ENCODE results near the gene ZFP36.
A peak's percentile ranks its signal among the peaks of the same experiment; 100 is the strongest.

ZFP36 gene

DNA sequence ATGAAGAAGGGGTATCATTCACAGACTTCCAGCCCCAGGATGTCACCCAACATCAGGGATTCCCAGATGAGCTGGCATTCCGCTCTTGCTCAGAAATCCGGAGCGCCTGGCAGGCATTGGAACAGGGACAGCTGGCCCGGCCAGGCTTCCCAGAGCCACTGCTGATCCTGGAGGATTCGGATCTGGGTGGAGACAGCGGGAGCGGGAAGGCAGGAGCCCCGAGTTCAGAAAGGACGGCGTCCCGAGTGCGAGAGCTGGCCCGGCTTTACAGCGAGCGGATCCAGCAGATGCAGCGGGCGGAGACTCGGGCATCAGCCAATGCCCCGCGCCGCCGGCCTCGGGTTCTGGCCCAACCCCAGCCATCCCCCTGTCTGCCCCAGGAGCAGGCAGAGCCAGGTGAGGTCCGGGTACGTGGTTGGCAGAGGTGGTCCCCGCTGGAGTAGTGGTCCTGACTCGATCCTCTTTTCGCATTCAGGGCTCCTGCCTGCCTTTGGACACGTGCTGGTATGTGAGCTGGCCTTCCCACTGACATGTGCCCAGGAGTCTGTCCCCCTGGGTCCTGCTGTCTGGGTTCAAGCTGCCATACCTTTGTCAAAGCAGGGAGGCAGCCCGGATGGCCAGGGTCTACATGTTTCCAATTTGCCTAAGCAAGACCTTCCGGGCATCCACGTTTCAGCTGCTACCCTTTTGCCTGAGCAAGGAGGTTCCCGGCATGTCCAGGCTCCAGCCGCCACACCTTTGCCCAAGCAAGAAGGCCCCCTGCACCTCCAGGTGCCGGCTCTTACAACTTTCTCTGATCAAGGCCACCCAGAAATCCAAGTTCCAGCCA is 16.8 kb downstream of the ZFP36 start:
- no peak for DNase-seq

DNA sequence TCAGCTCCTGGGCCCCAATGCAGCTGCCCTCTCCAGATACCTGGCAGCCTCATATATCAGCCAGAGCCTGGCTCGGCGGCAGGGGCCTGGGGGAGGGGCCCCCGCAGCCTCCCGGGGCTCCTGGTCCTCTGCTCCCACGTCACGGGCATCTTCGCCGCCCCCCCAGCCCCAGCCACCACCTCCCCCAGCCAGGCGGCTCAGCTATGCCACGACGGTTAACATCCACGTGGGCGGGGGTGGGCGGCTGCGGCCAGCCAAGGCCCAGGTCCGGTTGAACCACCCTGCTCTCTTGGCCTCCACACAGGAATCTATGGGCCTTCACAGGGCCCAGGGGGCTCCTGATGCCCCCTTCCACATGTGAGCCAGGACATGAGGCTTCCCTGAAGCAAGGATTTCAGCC is 18.3 kb downstream of the ZFP36 start:
- DNase-seq, result no peak

DNA sequence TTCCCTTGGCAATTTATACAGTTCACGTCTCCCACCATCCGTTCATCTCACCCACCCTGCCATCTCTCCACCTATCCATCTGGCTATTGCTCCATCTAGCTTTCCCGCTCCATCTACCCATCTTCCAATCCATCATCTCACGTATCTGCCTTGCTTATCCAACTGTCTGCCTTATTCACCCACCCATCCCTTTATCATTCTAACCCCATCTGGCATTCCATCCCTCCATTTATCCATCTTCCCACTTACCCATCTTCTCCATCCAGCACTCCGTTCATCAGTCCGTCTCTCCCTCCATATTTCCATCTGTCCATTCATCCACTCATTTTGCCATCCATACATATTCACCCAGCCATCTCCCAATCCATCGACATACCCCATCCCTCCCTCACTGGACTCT is 19.1 kb downstream of the ZFP36 start:
- no peak for DNase-seq

DNA sequence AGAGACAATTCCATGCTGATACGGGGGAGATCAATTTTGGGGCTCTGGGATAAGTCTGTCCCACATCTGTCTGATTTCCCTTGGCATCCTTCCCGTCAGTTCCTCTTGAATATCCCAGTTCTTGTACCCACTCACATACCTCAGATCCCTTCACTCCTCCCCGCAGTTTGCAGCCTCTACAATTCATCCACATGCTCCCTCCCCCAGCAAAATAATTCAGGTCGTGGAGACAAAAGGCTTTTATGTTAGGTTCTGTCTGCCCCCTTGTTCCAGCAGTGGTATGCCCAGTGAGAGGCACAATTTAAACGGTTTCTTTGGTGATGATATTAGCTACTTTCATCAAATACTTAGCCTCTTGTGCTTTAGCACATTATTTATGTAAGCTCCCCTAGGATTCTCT is 19.5 kb downstream of the ZFP36 start:
- no peak for DNase-seq

DNA sequence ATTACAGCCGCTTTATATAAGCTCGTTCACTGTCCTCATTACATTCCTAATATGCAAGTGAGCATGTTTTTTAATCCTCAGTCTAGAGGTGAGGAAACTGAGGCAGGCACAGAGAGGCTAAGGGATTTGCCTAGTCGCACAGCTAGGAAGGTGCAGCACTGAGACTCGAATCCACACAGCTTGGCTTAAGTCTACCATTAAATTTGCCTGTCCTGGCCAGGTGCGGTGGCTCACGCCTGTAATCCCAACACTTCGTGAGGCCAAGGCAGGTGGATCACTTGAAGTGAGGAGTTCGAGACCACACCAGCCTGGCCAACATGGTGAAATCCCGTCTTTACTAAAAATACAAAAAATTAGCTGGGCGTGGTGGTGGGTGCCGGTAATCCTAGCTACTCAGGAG is 21.1 kb downstream of the ZFP36 start:
- no peak for DNase-seq

DNA sequence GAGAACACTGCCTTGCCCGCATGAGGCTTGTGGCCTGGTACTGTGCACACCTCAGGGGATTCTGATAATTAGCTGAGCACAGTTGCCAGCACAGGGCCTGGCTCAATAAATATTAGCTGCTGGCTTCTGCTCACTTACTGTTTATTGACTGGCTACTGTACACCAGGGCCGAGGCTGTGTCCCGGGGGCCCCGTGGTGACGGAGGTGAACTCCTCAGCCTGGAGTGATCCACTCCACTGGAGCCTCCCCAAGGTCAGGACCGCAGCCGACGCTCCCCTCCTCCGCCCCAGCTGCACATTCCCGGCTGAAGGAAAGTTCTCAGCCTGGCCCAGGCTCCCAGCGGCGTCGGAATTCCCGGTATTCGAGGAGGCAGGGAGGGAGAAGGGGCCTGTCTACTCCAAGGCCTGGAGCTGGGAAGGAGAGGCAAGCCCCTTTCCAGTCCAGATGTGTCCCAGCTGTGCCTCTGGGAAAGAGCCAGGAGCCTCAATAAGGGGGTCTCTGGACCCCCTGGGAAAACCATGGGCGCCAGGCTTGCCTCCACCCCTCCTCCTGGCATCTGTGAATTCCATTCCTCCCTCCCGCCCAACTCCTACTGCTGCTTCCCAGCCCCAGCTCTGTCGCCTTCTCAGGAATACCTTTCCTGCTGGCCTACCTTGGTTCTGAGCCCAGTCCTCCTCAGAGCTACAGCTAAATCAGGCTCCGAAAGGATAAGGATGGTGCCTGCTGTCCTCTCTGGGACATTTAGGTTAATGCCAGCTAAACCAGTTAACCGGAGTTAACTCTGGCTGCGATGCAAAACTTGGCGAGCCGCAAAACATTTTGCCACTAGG is 21.9 kb downstream of the ZFP36 start:
- DNase-seq, result no peak

DNA sequence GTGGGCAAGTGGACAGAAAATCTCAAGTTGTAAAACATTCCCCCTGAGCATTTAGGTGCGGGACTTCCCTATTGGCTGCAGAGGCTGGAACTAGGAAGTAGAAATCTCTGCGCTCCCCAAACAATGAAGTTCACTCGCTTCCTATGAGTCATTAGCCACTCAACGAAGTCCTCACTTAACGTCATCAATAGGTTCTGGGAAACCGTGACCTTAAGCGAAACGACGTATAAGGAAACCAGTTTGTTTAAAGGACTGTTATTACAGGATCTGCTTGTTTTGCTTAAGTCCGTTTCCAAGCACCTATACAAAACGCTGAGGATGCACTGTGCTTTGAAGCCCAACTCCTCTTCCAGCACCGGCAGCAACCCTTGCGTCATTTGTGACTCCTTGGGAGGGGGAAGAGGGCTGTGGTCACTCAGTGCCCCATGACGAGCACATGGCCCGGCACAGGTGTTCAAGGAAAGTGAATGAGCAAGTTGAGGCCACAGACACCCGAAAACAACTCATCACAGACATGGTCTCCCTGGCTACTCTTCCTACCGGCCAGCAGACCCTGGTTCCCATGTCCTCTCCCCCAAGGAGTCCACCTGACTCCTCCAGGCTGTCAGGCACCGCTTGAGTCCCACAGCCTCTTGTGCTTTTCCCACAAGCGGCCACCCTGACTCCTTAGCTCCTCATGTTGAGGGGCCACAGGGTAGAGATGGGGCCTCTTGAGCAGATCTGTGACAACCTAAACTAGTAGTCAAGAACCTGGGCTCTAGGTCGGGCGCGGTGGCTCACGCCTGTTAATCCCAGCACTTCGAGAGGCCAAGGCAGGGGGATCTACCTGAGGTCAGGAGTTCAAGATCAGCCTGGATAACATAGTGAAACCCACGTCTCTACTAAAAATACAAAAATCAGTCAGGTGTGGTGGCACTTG is 24.3 kb downstream of the ZFP36 start:
- peak; percentile 85 for DNase-seq

DNA sequence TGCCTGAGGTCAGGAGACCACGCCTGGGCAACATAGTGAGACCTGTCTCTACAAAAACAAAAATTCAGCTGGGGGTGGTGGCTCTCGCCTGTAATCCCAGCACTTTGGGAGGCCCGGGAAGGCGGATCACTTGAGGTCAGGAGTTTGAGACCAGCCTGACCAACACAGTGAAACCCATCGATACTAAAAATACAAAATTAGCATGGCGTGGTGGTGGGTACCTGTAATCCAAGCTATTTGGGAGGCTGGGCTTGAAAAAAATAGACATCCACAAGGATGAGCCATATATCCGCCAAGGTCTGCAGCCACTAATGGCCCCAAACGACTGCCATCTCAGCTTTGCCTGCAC is 26.0 kb downstream of the ZFP36 start:
- DNase-seq, result no peak

DNA sequence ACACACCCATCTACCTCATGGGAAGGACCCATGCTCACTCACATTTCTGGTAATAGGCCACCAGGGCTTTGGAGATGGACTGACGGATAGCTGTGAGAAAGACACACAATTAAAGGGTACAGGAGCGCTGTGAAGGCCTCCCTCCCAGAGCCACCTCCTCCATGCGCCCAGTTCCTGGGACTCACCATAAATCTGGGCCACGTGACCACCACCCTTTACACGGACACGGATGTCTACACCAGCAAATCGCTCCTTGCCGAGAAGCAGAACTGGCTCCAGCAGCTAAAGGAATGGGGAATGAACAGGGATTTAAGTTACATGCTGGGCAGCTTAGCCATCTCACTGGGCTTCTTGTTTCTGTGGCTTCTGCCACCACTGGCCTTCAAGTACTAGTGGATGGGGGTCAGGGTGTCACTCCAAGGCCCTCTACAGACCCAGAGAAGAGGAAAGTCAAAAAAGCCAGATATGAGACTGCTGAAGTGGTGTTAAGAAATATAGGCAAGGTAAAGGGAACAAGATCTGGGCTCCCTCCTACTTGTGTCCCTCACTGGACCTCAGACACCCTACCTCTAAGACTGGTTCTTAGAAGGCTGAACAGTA is 26.9 kb downstream of the ZFP36 start:
- DNase-seq, result no peak

DNA sequence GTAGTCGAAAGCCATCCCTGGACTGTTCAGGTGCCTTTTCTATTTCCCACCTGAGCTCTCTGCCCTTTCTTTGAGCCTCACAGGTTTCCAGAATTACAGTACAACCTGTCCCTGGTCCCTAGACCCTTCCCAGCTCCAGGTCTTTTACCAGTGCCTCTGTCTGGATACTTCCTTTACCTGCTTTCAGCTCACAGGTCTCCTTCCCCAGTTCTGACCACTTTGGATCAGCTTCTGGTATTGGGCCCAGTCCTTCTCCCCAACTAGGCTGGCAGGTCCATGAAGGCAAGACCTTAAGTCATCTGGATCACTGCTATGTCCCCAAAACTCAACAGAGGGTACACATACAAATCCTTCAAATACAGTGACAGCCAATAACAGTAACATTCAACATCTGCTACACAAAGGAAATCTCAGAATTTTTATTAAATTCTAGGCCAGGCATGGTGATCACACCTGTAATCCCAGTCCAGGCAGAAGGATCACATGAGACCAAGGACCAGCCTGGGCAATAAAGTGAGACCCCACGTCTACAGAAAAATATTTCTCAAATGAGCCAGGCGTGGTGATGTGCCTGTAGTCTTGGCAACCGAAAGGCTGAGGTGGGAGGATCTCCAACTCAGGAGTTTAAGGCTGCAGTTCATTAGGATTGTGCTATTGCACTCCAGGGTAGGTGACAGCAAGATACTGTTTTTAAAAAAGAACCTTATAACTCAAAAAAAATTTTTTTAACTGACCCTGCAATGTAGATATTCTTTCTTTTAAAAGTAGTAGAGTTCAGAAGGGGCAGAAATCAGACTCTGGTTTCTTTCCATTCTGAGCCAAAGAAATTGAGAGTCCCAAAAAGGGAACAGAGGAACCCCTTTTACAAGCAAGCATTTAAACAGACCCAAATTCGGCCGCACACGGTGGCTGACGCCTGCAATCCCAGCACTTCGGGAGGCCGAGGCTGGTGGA is 27.8 kb downstream of the ZFP36 start:
- no peak for DNase-seq

DNA sequence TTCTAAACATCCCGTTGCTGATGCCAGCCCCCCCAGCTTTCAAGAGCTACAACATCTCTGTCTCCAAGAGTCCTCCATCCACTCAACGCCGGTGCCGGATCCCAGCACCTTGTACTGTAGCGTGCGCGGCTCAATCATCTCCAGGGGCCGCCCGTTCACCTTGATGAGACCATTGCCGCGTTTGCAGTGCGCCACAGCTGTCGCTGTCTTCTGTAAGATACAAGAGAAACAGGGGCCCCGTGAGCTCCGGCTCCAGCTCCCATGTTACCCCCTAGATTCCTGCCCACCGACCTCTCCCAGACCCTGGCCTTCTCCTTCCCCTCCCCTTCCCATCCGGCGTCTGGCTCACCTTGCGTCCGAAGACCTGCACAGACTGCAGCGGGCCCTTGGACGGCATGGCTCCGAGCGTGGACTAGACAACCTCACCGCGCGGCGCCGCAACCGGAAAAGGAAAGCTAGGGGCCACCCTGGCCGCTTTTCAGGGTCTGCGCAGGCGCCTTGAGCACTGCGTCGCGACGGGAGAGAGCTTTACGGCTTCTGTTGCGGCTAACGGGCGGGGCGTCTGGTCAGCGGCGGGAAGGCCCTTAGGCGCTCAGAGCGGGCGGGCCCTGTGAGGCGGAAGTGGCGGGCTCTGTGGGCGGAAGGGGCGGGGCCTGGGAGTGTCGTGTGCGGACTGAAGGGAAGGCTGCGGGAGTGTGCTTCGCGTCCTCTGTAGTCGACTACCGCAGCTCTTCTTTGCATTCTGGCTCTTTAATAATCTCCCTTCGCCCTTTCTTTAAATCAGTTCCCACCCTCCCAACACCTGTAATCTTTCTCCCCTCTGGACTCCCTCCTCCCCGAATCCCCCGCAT is 29.1 kb downstream of the ZFP36 start, which contains the start of gene RPS16:
TSS of gene RPS16 (minus strand) at position 451 of the 851 bp plus-strand sequence. CDS start at position 397, 54 bp downstream.
- peak; percentile 98 for DNase-seq

DNA sequence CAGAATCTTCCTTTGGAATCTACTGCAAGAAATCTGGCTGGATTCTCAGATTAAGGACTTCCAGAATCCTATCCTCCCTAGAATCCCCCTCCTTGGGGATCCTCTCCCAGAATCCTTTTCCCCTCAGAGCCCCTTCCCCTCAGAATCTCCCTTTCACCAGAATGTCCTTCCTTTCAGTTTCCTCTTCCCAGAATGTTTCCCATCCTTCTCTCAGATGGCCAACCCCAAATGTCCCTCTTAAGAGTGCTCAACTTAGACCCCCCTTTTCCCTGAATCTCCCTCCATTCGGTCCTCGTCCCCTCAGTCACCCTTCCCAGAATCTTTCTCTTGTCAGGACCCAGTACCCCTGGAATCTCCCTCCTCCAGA is 29.7 kb downstream of the ZFP36 start:
- no peak for DNase-seq

DNA sequence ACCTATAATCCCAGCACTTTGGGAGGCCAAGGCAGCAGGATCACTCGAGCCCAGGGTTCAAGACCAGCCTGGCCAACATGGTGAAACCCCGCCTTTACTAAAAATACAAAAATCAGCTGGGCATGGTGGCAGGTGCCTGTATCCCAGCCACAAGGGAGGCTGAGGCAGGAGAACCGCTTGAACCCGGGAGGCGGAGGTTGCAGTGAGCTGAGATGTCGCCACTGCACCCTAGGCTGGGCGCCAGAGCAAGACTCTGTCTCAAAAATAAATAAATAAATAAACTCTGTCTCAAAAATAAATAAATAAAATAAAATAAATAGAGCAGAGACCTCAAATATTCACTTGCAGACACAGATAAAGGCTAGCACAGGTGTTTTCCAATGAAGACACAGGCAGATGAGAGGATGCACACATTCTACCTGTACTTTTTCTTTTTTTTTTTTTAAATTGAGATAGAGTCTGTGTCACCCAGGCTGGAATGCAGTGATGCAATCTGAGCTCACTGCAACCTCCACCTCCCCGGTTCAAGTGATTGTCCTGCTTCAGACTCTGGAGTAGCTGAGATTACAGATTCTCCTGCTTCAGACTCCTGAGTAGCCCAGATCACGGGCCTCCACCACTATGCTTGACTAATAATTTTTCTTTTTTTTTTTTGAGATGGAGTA is 31.8 kb downstream of the ZFP36 start:
- DNase-seq, result no peak

DNA sequence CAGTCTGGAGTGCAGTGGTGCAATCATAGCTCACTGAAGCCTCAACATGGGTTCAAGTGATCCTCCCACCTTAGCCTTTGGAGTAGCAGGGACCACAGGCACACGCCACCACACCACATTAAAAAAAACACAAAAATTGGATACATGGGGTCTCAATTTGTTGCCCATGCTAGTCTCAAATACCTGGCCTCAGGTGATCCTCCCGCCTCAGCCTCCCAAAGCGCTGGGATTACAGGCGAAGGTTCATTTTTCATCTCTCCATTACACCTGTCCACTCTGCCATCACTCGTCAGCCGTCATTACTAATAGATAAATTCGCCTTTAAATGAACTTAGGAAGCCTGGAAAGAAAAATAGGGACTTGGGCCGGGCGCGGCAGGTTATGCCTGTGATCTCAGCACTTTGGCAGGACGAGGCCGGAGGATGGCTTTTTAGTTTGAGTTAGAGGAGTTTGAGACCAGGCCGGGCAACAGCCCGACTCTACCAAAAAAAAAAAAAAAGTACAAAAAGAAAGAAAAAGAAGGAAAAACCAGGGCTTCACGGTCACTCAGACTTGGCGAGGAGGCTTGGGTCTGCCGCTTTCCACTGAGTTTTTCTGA is 38.0 kb downstream of the ZFP36 start:
- DNase-seq, result no peak

DNA sequence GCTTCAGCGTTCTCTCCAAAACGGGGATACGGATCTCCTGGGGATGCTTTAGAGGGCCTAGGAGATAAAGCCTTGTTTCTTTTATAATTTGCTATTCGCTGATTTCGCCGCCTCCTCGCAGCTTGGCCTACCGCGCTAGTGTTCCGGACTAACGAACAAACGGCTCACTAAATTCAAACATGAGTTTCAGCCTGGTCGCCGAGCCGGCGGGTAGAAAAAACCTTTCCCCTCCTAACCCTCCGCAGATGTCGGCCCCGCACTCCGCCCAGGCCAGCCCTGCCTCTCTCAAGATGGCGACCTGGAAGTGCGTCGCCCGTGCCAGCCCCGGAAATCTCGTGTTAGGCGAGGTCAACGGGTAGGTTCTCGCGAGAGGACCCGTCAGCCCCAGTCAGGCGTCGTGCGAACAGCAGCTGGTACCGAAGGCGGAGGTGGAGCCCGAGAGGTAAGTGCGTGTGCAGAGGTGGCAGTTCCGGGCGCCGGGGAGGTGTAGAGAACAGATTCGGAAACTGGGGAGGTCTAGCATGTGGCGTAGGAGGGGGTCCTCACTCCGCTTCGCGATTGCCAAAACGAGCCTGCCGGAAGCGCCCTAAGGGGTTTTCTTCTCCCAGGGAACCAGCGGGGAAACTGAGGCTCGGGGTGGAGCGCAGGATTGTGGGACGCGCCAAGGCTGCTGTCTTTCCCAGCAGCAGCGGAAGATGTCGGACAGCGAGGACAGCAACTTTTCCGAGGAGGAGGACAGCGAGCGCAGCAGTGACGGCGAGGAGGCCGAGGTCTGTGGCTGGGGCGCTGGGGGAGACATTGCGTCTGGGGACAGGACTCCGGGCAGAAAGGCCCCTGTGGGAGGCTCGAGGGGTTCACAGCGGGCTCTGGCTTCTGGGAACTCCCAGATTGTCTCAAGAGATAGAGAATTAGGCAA is 38.8 kb downstream of the ZFP36 start, which contains the start of gene SUPT5H:
TSS of gene SUPT5H (plus strand) at position 387 of the 916 bp plus-strand sequence. CDS start at position 696, 309 bp downstream.
- DNase-seq, result peak; percentile 99

DNA sequence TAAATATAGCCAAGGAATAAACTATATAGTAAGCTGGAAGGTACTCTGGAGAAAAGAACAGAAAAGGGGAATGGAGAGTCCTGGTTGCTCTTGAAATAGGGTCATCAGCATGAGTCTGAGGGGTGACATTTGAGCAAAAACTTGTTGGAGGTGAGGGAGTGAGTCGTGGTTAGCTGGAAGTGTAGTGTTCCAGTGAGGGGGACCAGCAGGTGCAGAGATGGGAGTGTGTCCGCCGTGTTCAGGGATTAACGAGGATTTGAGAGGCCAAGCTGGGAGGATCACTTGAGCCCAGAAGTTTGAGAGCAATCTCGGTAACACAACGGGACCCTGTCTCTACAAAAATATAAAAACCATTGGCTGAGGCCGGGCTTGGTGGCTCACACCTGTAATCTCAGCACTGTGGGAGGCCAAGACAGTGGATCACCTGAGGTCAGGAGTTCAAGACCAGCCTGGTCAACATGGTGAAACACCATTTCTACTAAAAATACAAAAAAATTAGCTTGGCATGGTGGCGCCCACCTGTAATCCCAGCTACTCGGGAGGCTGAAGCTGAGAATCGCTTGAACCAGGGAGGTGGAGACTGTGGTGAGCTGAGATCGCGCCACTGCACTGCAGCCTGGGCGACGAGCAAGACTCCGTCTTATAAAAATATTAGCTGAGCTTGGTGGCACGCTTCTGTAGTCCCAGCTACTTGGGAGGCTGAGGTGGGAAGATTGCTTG is 39.9 kb downstream of the ZFP36 start:
- DNase-seq, result no peak

DNA sequence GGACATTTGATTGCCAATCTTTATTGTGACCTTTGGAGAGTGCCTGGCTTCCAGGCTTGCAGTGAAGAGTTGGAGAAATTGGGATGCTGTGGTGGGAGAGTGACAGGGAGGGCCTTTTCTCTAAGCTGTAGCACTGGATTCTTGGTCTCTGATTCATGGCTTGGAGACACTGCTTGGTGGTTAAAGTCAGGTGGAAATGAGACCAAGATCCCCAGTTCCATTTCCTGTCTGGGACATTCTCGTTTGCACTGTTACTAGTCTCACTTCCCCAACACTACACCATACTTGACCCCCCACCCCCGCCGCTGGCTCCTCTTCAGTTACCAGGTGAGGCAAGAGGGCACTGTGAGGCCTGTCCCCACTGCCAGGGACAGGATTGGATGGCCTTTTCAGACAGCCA is 41.6 kb downstream of the ZFP36 start:
- DNase-seq, result no peak
